HK-2 (cell line): ENCODE results near the gene OOSP4A.
"Not testable (repeated sequence)": the region's sequence is repeated elsewhere in the genome, so short reads cannot be mapped to it uniquely, and the experiment has no call there.

Source experiments
- DNase-seq: peaks from one replicate; pipeline ENCODE4 v3.0.0-alpha.2; 2018; ENCODE audit not compliant: unreplicated experiment

The OOSP4A gene

GRCh38 chr11:59981106-59981770 lies 17.4 kb downstream of the OOSP4A start:
- no peak for DNase-seq

GRCh38 chr11:59982037-59982436 lies 18.2 kb downstream of the OOSP4A start:
- DNase-seq: not testable (repeated sequence)

- no peak for DNase-seq
Measured at GRCh38 chr11:59983212-59983611, 19.4 kb downstream of the OOSP4A start.

GRCh38 chr11:59984368-59984767 lies 20.5 kb downstream of the OOSP4A start:
- DNase-seq: no peak

- no peak for DNase-seq
Measured at GRCh38 chr11:59990421-59990820, 26.6 kb downstream of the OOSP4A start.

- no peak for DNase-seq
Measured at GRCh38 chr11:59992425-59992824, 28.6 kb downstream of the OOSP4A start.

GRCh38 chr11:59997800-59998199 lies 34.0 kb downstream of the OOSP4A start:
- DNase-seq: no peak

- DNase-seq: no peak
Measured at GRCh38 chr11:59999691-60000090, 35.9 kb downstream of the OOSP4A start.

- DNase-seq: no peak
Measured at GRCh38 chr11:60003729-60004128, 39.9 kb downstream of the OOSP4A start.

GRCh38 chr11:60005360-60005759 lies 41.5 kb downstream of the OOSP4A start:
- no peak for DNase-seq

GRCh38 chr11:60016881-60017280 lies 53.0 kb downstream of the OOSP4A start, which contains the start of gene OOSP4B:
TSS of gene OOSP4B (plus strand) at chr11:60017181.
- no peak for DNase-seq

GRCh38 chr11:60018058-60018457 lies 54.2 kb downstream of the OOSP4A start:
- no peak for DNase-seq
